Thyroid gland (tissue), 4 donors: ENCODE data around the gene KCNJ12. TPM values are rescaled to one million over a fixed set of nuclear protein-coding genes. Genes with fewer than 3 reads are reported as not detected.

Experiments used
- DNase-seq, 2 donors: peaks; one replicate each; pipeline ENCODE4 v3.0.0-alpha.2; 2019
- H3K27ac ChIP-seq, 3 donors: fragments of 200-600 bp; sonication (generic); 1 replicate in 2 of 3; 2 replicates in 1 of 3; pipeline ENCODE4 v1.5.1; 2016 to 2019; ENCODE audit warnings: mild to moderate bottlenecking in 1 of 3, moderate library complexity in 1 of 3
- H3K27me3 ChIP-seq: fragments of 200-600 bp; sonication (generic); one replicate; pipeline ENCODE4 v1.5.1; 2019
- H3K36me3 ChIP-seq, 2 donors: fragments of 200-600 bp; sonication (generic); one replicate each; pipeline ENCODE4 v1.5.1; 2016 to 2019
- H3K4me1 ChIP-seq, 2 donors: fragments of 200-600 bp; sonication (generic); one replicate each; pipeline ENCODE4 v1.5.1; 2017 to 2019
- H3K4me3 ChIP-seq, 3 donors: fragments of 200-600 bp; sonication (generic); replicated peaks in 1 of 3; 1 replicate in 2 of 3; 2 replicates in 1 of 3; pipeline ENCODE4 v1.5.1; 2016; ENCODE audit warnings: mild to moderate bottlenecking in 1 of 3
- H3K9me3 ChIP-seq: fragments of 200-600 bp; sonication (generic); one replicate; pipeline ENCODE4 v1.5.1; 2017
- CTCF ChIP-seq, 6 experiments: fragments of 200-600 bp in 3 of 6; fragments of 450-650 bp in 3 of 6; sonication (generic) in 3 of 6; IDR thresholded peaks; one replicate each; pipeline ENCODE4 v1.5.1; 2016 to 2019; ENCODE audit warnings: antibody characterized with exemption in 6 of 6, mild to moderate bottlenecking in 2 of 6, inconsistent platforms in 1 of 6, moderate library complexity in 1 of 6
- POLR2A ChIP-seq, 2 donors: fragments of 450-650 bp; IDR thresholded peaks; one replicate each; pipeline ENCODE4 v1.6.1; 2017; ENCODE audit warnings: antibody characterized with exemption in 2 of 2, mild to moderate bottlenecking in 2 of 2, moderate library complexity in 1 of 2
- WGBS, 2 donors: methylation state at CpG; one replicate each; pipeline ENCODE4 v1.1.5; 2017; 5-methylcytosine and 5-hydroxymethylcytosine counted together
- intact Hi-C: fragments of 100-400 bp; cut with DNase I; formaldehyde crosslinking; loops from one replicate; pipeline ENCODE4 v1.15.1; 2023
- total RNA-seq, 4 donors: library from RNA; depleted of rRNA; stranded (reverse); fragments of >200 nt; gene quantifications; one replicate each; pipeline ENCODE4 v1.2.3, GENCODE V29; 2016

Gene KCNJ12
- total RNA-seq, 4 donors from 2014 or later: 0.56 to 2.7 (median 2.3) TPM

GRCh38 chr17:21389394-21389793 is 13.2 kb downstream of the KCNJ12 start:
- no peaks in the 10 kb centered on the region for H3K9me3 ChIP-seq
- H3K27me3 ChIP-seq: no peaks in the 10 kb centered on the region
- 90 to 100% methylated on average over 2 to 7 of the region's 7 CpGs for WGBS, 2 donors
- H3K4me3 ChIP-seq: no peak overlapping the region
- no peak overlapping the region for H3K27ac ChIP-seq
- intact Hi-C loops: no loop called here
- no peak for DNase-seq
- TF ChIP-seq CTCF (IDR thresholded peaks at IDR 0.05) (no peak), POLR2A (IDR thresholded peaks at IDR 0.05) (no peak)
- H3K36me3 ChIP-seq: no peaks in the 10 kb centered on the region
- peaks cover 0 to 9% of the 10 kb centered on the region in 2 donors for H3K4me1 ChIP-seq

DNA sequence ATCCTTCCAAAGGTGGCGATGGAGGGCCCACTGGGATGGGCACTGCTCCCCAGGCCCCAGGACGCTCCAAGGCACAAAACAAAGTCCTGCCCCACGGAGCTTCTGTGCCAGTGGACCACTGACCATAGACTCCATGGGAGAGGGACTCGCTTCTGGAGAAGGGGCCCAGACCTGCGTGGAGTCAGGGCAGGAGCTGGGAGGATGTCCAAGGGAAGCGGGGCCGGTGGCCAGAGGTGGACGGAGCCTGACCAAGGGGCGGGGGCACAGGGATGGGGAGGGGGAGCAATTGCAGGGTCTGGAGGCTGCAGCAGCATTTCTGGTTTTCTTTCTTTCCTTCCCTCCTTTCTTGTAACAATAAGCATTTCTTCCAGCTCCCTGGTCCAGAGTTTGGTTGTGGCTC is 14.1 kb downstream of the KCNJ12 start:
- intact Hi-C loops: no loop called here

GRCh38 chr17:21392266-21392665 is 16.1 kb downstream of the KCNJ12 start:
- Histone ChIP-seq H3K27ac (no peak overlapping the region), H3K27me3 (no peaks in the 10 kb centered on the region), H3K9me3 (no peaks in the 10 kb centered on the region), H3K4me1 (peaks cover 0 to 9% of the 10 kb centered on the region in 2 donors), H3K4me3 (no peak overlapping the region), H3K36me3 (no peaks in the 10 kb centered on the region)
- no peak for DNase-seq
- TF ChIP-seq CTCF (IDR thresholded peaks at IDR 0.05) (no peak), POLR2A (IDR thresholded peaks at IDR 0.05) (no peak)
- WGBS, 2 donors: 57 to 59% methylated on average over 2 of the region's 7 CpGs
- intact Hi-C loops: no loop called here

More for the DNA sequence above, 14.1 kb downstream of the KCNJ12 start:
- Histone ChIP-seq H3K27me3 (no peaks in the 10 kb centered on the region), H3K9me3 (no peaks in the 10 kb centered on the region), H3K4me1 (peaks cover 0 to 9% of the 10 kb centered on the region in 2 donors), H3K4me3 (no peak overlapping the region), H3K36me3 (no peaks in the 10 kb centered on the region), H3K27ac (no peak overlapping the region)
- no peak for DNase-seq
- no peak for TF ChIP-seq POLR2A (IDR thresholded peaks at IDR 0.05)
- TF ChIP-seq CTCF (IDR thresholded peaks at IDR 0.05): no peak
- WGBS, 2 donors: 87 to 91% methylated on average over 9 of the region's 9 CpGs

- intact Hi-C loops: no loop called here
- no peak for DNase-seq
- no peaks in the 10 kb centered on the region for H3K9me3 ChIP-seq
Measured at GRCh38 chr17:21394265-21394664, 18.1 kb downstream of the KCNJ12 start.

DNA sequence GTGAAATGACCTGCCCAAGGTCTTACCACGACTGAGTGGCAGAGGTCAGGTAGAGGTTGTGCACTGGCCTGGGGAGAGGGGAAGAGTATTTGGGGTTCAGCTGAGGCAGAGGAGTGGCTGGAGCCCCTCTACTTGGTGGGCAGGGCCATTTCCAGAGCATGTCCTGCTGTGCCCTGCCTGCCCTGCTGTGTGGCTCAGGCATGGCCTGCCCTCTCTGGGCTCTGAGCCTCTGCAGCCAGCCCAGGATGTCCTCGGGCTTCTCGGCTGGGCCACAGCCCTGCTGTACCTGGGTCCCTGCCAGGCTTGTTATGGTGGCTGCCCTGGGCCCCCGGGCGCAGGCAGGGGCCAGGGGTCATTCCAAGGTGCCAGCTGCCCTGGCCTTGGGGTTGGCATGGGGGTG is 19.6 kb downstream of the KCNJ12 start:
- Histone ChIP-seq H3K4me1 (no peaks in the 10 kb centered on the region), H3K27ac (no peak overlapping the region), H3K36me3 (no peaks in the 10 kb centered on the region), H3K9me3 (no peaks in the 10 kb centered on the region), H3K4me3 (no peak overlapping the region), H3K27me3 (no peaks in the 10 kb centered on the region)
- no peak for TF ChIP-seq POLR2A (IDR thresholded peaks at IDR 0.05)
- TF ChIP-seq CTCF (IDR thresholded peaks at IDR 0.05): no peak
- intact Hi-C loops: no loop called here
- 80 to 93% methylated on average over 1 of the region's 5 CpGs for WGBS, 2 donors
- no peak for DNase-seq

More at GRCh38 chr17:21394265-21394664, 18.1 kb downstream of the KCNJ12 start:
- Histone ChIP-seq H3K27ac (no peak overlapping the region), H3K27me3 (no peaks in the 10 kb centered on the region), H3K4me3 (no peak overlapping the region), H3K36me3 (no peaks in the 10 kb centered on the region), H3K4me1 (no peaks in the 10 kb centered on the region)
- TF ChIP-seq CTCF (IDR thresholded peaks at IDR 0.05) (no peak), POLR2A (IDR thresholded peaks at IDR 0.05) (no peak)
- 75 to 88% methylated on average over 2 of the region's 2 CpGs for WGBS, 2 donors
